Vagina (tissue), 2 donors: ENCODE results near the gene SMOC2. TPM values are rescaled to one million over a fixed set of nuclear protein-coding genes. Genes with fewer than 3 reads are reported as not detected.

Experiments
- DNase-seq, 2 donors: peaks; one replicate each; pipeline ENCODE4 v3.0.0-alpha.2; 2017; ENCODE audit errors: extremely low spot score in 2 of 2
- H3K27ac ChIP-seq: fragments of 200-600 bp; sonication (generic); one replicate; pipeline ENCODE4 v1.5.1; 2019
- H3K27me3 ChIP-seq: fragments of 200-600 bp; sonication (generic); one replicate; pipeline ENCODE4 v1.5.1; 2019
- H3K36me3 ChIP-seq, 2 donors: fragments of 200-600 bp; sonication (generic); one replicate each; pipeline ENCODE4 v1.5.1; 2017 to 2019
- H3K4me1 ChIP-seq: fragments of 200-600 bp; sonication (generic); one replicate; pipeline ENCODE4 v1.5.1; 2019
- H3K4me3 ChIP-seq, 2 donors: fragments of 200-600 bp; sonication (generic); 1 replicate in 1 of 2; 2 replicates in 1 of 2; pipeline ENCODE4 v1.5.1; 2016 to 2019
- H3K9me3 ChIP-seq: fragments of 200-600 bp; sonication (generic); one replicate; pipeline ENCODE4 v1.5.1; 2019
- POLR2A ChIP-seq, 2 donors: fragments of 450-650 bp; IDR thresholded peaks; one replicate each; pipeline ENCODE4 v1.6.1; 2017; ENCODE audit warnings: antibody characterized with exemption in 2 of 2, mild to moderate bottlenecking in 2 of 2, moderate library complexity in 2 of 2
- POLR2AphosphoS5 ChIP-seq, 2 donors: sonication (generic); formaldehyde crosslinking; IDR thresholded peaks; one replicate each; pipeline ENCODE4 v1.9.0; 2017; ENCODE audit warnings: antibody characterized with exemption in 2 of 2, mild to moderate bottlenecking in 2 of 2, low read depth in 1 of 2; ENCODE audit not compliant: insufficient read depth in 1 of 2
- intact Hi-C: fragments of 100-400 bp; cut with DNase I; formaldehyde crosslinking; loops from one replicate; pipeline ENCODE4 v1.15.1; 2023
- total RNA-seq: library from RNA; depleted of rRNA; stranded (reverse); fragments of >200 nt; gene quantifications from one replicate; pipeline ENCODE4 v1.2.3, GENCODE V29; 2016
- TF ChIP-seq, protein P1 (sequence below), 3 experiments: fragments of 450-650 bp in 2 of 3; fragments of 200-600 bp in 1 of 3; sonication (generic) in 1 of 3; IDR thresholded peaks; one replicate each; pipeline ENCODE4 v1.5.1; 2017 to 2019; ENCODE audit warnings: antibody characterized with exemption in 3 of 3, mild to moderate bottlenecking in 2 of 3, moderate library complexity in 2 of 3

The SMOC2 gene
- total RNA-seq, 1 donor from 2014 or later = 22.1 TPM

DNA sequence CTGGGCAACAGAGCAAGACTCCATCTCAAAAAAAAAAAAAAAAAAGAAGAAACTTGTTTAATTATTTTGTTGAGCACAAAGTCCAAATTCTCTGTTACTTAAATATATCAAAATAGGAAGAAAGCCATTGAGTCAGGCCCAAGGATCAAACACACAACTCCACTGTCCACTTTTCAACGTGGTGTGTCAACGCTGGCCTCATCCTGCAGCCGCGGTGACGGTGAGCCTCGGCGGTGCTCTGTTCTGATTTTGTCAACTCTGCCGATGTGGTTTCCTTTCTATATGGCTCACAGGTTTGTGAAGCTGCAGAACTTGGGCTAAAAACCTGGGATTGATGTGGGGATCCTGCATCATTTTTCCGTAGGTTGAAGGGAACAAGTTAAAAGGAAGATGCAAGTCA, 3.2 kb upstream of the SMOC2 start:
- TF ChIP-seq POLR2AphosphoS5 (IDR thresholded peaks at IDR 0.05; ENCODE audit: insufficient read depth in 1 of 2, low read depth in 1 of 2) (no peak), POLR2A (IDR thresholded peaks at IDR 0.05) (no peak)
- TF ChIP-seq, protein P1, sequence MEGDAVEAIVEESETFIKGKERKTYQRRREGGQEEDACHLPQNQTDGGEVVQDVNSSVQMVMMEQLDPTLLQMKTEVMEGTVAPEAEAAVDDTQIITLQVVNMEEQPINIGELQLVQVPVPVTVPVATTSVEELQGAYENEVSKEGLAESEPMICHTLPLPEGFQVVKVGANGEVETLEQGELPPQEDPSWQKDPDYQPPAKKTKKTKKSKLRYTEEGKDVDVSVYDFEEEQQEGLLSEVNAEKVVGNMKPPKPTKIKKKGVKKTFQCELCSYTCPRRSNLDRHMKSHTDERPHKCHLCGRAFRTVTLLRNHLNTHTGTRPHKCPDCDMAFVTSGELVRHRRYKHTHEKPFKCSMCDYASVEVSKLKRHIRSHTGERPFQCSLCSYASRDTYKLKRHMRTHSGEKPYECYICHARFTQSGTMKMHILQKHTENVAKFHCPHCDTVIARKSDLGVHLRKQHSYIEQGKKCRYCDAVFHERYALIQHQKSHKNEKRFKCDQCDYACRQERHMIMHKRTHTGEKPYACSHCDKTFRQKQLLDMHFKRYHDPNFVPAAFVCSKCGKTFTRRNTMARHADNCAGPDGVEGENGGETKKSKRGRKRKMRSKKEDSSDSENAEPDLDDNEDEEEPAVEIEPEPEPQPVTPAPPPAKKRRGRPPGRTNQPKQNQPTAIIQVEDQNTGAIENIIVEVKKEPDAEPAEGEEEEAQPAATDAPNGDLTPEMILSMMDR (IDR thresholded peaks at IDR 0.05) = no peak
- H3K27ac ChIP-seq = no peak overlapping the region
- no peak overlapping the region for H3K4me3 ChIP-seq
- DNase-seq = no peak
- H3K9me3 ChIP-seq = no peaks in the 10 kb centered on the region
- intact Hi-C loops = no loop called here
- peaks cover 22% of the 10 kb centered on the region for H3K4me1 ChIP-seq
- peaks cover 5% of the 10 kb centered on the region for H3K27me3 ChIP-seq
- no peaks in the 10 kb centered on the region for H3K36me3 ChIP-seq

DNA sequence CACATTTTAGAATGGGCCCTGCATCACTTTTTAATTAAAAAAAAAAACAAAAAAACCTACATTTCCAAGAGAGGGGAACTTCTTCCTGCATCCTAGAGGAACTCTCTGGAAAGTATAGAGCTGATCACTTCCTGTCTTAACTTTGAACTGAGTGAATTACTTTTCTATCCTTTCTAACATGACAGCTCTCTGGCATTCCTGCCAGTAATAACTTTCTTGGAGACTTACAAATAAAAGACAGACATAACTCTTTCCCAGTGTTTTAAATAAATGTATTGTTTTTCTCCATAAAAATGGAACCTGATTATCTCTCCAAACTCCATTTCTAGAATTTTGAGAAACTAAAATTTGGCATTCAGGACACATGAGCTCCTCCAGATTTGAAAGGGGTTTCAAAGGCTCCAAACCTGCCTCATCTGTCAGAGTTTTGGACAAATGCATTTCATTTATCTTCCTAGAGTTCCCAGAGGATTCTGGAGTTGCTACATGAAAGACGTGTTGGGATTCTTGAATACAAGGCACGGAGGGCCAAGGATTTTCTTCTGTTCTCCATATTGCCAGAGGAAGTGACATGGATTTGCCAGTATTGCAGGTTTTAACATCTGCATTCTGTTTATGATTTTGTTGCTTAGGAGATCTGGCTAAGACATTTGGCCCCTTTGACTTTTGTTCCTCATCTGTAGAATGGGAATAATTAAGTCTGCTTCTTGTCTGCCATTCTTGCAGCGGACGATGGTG, 2.0 kb upstream of the SMOC2 start:
- TF ChIP-seq POLR2AphosphoS5 (IDR thresholded peaks at IDR 0.05; ENCODE audit: insufficient read depth in 1 of 2, low read depth in 1 of 2) (no peak), POLR2A (IDR thresholded peaks at IDR 0.05) (no peak)
- TF ChIP-seq, protein P1 (IDR thresholded peaks at IDR 0.05) = no peak
- H3K9me3 ChIP-seq = no peaks in the 10 kb centered on the region
- H3K4me1 ChIP-seq = peaks cover 22% of the 10 kb centered on the region
- H3K27ac ChIP-seq = no peak overlapping the region
- peaks cover 5% of the 10 kb centered on the region for H3K27me3 ChIP-seq
- H3K4me3 ChIP-seq = no peak overlapping the region
- intact Hi-C loops = no loop called here
- DNase-seq = no peak
- H3K36me3 ChIP-seq = no peaks in the 10 kb centered on the region

DNA sequence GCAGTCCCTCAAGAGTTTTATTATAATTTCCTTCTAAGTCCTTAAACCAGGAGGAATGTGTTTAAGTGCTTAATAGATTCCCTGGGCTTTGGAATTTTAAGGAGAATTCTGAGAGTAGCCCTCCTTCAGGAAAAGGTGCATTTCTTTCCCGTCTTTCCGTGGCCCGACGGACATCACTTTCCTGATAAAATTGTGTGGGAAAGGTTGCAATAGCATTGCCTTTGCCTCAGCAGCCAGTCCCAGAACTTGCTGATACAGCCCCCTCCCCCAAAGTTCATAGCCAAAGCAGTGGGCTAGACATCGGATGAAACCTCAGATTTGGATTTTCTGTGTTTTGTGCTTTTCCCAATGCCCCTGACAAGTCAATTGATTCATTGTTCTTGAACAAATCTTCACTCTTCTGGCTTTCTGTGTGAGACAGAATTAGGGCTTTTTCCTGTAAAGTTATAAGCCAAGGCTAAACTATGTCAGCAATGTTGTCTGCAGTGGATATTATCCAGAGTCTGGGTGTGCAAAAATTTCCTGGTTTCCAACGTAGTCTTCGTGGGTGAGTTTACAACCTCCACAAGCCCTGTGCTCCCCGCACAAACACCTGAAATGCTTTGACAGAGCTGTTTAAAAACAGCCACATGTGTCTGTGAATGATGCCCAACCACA, 1.1 kb upstream of the SMOC2 start:
- Histone ChIP-seq H3K4me3 (peak overlapping the region; percentile 43 to 45), H3K27me3 (peaks cover 5% of the 10 kb centered on the region), H3K36me3 (no peaks in the 10 kb centered on the region), H3K9me3 (no peaks in the 10 kb centered on the region), H3K4me1 (peaks cover 22% of the 10 kb centered on the region), H3K27ac (peak overlapping the region; percentile 37)
- TF ChIP-seq POLR2A (IDR thresholded peaks at IDR 0.05) (no peak), POLR2AphosphoS5 (IDR thresholded peaks at IDR 0.05; ENCODE audit: insufficient read depth in 1 of 2, low read depth in 1 of 2) (no peak)
- TF ChIP-seq, protein P1 (IDR thresholded peaks at IDR 0.05) = no peak
- DNase-seq = peak in 1 of 2 donors; percentile 34
- intact Hi-C loops = no loop called here

DNA sequence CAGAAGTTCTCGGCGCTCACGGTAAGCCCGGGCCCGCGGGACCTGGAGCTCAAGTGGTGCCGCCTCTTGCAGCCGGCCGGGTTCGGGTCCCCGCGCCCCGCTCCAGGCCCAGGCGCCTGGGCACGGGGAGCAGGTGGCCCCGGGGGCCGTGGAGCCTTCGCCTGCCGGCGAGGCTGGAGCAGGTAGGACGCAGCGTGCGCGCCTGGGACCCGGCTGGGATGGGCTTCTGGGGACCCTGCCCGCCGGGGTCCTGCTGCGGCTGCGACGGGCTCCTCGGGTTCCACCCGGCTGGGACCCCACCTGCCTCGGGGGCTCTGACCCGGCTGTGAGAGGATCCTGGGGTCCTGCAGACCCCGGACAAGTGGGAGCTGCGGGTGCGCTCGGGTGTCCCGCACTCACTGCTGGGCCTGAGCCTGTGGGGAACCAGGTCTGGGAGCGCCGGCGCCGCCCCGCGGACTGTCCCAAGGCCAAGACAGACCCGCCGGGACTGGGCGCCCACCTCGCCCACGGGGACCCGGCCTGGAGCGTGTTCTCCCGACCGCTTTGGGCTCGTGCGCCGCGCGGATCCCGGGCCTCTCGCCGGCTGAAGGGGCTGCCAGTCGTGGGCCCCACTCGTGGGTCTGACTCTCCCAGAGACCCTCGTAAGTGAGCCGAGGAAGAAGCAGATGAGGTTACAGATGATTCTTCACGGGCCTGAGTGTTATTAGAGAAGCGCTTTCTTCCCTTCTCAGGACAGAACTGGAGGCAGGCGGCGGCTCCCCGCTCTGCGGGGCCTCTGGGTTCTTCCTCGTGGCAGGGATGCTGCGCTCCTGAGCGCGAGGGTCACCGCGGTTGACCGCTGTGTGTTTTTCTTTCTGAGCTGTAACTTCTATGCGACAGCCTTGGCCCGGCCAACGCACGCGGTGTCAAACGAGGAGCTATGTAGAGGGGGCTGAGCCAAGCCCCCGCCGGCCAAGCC, 729 bp downstream of the SMOC2 start:
- H3K9me3 ChIP-seq = no peaks in the 10 kb centered on the region
- H3K4me3 ChIP-seq = peak overlapping the region; percentile 43 to 45
- peak in 1 of 2 donors; percentile 70 for DNase-seq
- H3K27ac ChIP-seq = peak overlapping the region; percentile 37
- TF ChIP-seq POLR2AphosphoS5 (IDR thresholded peaks at IDR 0.05; ENCODE audit: insufficient read depth in 1 of 2, low read depth in 1 of 2) (no peak), POLR2A (IDR thresholded peaks at IDR 0.05) (no peak)
- TF ChIP-seq, protein P1 (IDR thresholded peaks at IDR 0.05) = no peak
- no peaks in the 10 kb centered on the region for H3K36me3 ChIP-seq
- H3K27me3 ChIP-seq = peaks cover 5% of the 10 kb centered on the region
- H3K4me1 ChIP-seq = peaks cover 22% of the 10 kb centered on the region
- intact Hi-C loops = no loop called here
